GM18858 (cell line): ENCODE data around the gene CR1.
A peak's percentile ranks its signal among the peaks of the same experiment; 100 is the strongest.
"Not testable (repeated sequence)": the region's sequence is repeated elsewhere in the genome, so short reads cannot be mapped to it uniquely, and the experiment has no call there.

ENCODE experiments used
- ATAC-seq: cut with Tn5 transposase; IDR thresholded peaks from one replicate; pipeline ENCODE4 v1.9.1; 2021; ENCODE audit not compliant: unreplicated experiment

Gene CR1

GRCh38 chr1:207503950-207504349, 8.0 kb downstream of the CR1 start:
- no peak for ATAC-seq

- no peak for ATAC-seq
Observed at GRCh38 chr1:207504438-207504837, 8.5 kb downstream of the CR1 start.

- ATAC-seq: no peak
Observed at GRCh38 chr1:207510444-207510843, 14.5 kb downstream of the CR1 start.

GRCh38 chr1:207514890-207515289, 18.9 kb downstream of the CR1 start:
- no peak for ATAC-seq

GRCh38 chr1:207516729-207517128, 20.8 kb downstream of the CR1 start:
- ATAC-seq: no peak

- no peak for ATAC-seq
Observed at GRCh38 chr1:207518608-207519236, 22.8 kb downstream of the CR1 start.

GRCh38 chr1:207519505-207520399, 23.8 kb downstream of the CR1 start:
- no peak for ATAC-seq

GRCh38 chr1:207520400-207521345, 24.7 kb downstream of the CR1 start:
- not testable (repeated sequence) for ATAC-seq

GRCh38 chr1:207525239-207525638, 29.3 kb downstream of the CR1 start:
- ATAC-seq: not testable (repeated sequence)

- ATAC-seq: not testable (repeated sequence)
Observed at GRCh38 chr1:207528401-207528800, 32.4 kb downstream of the CR1 start.

GRCh38 chr1:207536263-207536662, 40.3 kb downstream of the CR1 start:
- not testable (repeated sequence) for ATAC-seq

GRCh38 chr1:207546677-207547357, 50.9 kb downstream of the CR1 start:
- ATAC-seq: not testable (repeated sequence)

- ATAC-seq: not testable (repeated sequence)
Observed at GRCh38 chr1:207554823-207555222, 58.9 kb downstream of the CR1 start.

- ATAC-seq: no peak
Observed at GRCh38 chr1:207565546-207566468, 69.8 kb downstream of the CR1 start.

GRCh38 chr1:207571926-207572325, 76.0 kb downstream of the CR1 start:
- ATAC-seq: not testable (repeated sequence)

- ATAC-seq: not testable (repeated sequence)
Observed at GRCh38 chr1:207573074-207573473, 77.1 kb downstream of the CR1 start.

GRCh38 chr1:207575381-207575780, 79.4 kb downstream of the CR1 start:
- ATAC-seq: not testable (repeated sequence)

- no peak for ATAC-seq
Observed at GRCh38 chr1:207578796-207579435, 83.0 kb downstream of the CR1 start.

GRCh38 chr1:207579436-207579799, 83.5 kb downstream of the CR1 start:
- ATAC-seq: peak; percentile 60
